ENCODE data around the gene SGK2. TPM values are rescaled to one million over a fixed set of nuclear protein-coding genes. Genes with fewer than 3 reads are reported as not detected.

Gene SGK2
- total RNA-seq, 1 experiment from 2014 or later, result 45.6 TPM

- Mint-ChIP-seq H3K4me1 (ENCODE audit: low read depth, unreplicated experiment) (peaks cover 1% of the 10 kb centered on the region), H3K27me3 (ENCODE audit: unreplicated experiment) (no peaks in the 10 kb centered on the region), H3K9me3 (ENCODE audit: low read depth, unreplicated experiment) (no peaks in the 10 kb centered on the region), H3K27ac (ENCODE audit: unreplicated experiment) (no peak overlapping the region), H3K36me3 (ENCODE audit: insufficient read depth, unreplicated experiment) (peaks cover 35% of the 10 kb centered on the region), H3K4me3 (ENCODE audit: low read depth, unreplicated experiment) (no peak overlapping the region)
- no peak for TF ChIP-seq CTCF (IDR thresholded peaks at IDR 0.05; ENCODE audit: unreplicated experiment)
- no peak for DNase-seq
- intact Hi-C loops (cut with micrococcal nuclease; ENCODE audit: unreplicated experiment), result loop anchor here (5.0 kb wide), 1 partner anchor 546 kb away; no protein-coding TSS in a partner anchor
- CTCF ChIA-PET, result interaction anchor here (0.5 to 1.8 kb wide), 3 partner anchors 23 to 605 kb away, joined by 3 to 8 read pairs (median 5); partner anchors contain the start of gene SGK2
- BruUV-seq (replicated peaks), result no TSS peak
Observed at GRCh38 chr20:43536041-43536816, 22.6 kb upstream of the SGK2 start.

GRCh38 chr20:43536817-43537440, 21.9 kb upstream of the SGK2 start:
- Mint-ChIP-seq H3K4me3 (ENCODE audit: low read depth, unreplicated experiment) (no peak overlapping the region), H3K27me3 (ENCODE audit: unreplicated experiment) (no peaks in the 10 kb centered on the region), H3K36me3 (ENCODE audit: insufficient read depth, unreplicated experiment) (peaks cover 35% of the 10 kb centered on the region), H3K9me3 (ENCODE audit: low read depth, unreplicated experiment) (no peaks in the 10 kb centered on the region), H3K27ac (ENCODE audit: unreplicated experiment) (no peak overlapping the region), H3K4me1 (ENCODE audit: low read depth, unreplicated experiment) (no peaks in the 10 kb centered on the region)
- intact Hi-C loops (cut with micrococcal nuclease; ENCODE audit: unreplicated experiment), result loop anchor here (5.0 kb wide), 1 partner anchor 545 kb away; no protein-coding TSS in a partner anchor
- BruUV-seq (replicated peaks), result no TSS peak
- CTCF ChIA-PET, result interaction anchor here (0.5 to 1.8 kb wide), 3 partner anchors 22 to 212 kb away, joined by 5 to 8 read pairs (median 5); partner anchors contain the start of gene SGK2
- TF ChIP-seq CTCF (IDR thresholded peaks at IDR 0.05; ENCODE audit: unreplicated experiment), result no peak
- no peak for DNase-seq

GRCh38 chr20:43537921-43538877, 20.6 kb upstream of the SGK2 start:
- Mint-ChIP-seq H3K4me3 (ENCODE audit: low read depth, unreplicated experiment) (no peak overlapping the region), H3K9me3 (ENCODE audit: low read depth, unreplicated experiment) (no peaks in the 10 kb centered on the region), H3K4me1 (ENCODE audit: low read depth, unreplicated experiment) (no peaks in the 10 kb centered on the region), H3K36me3 (ENCODE audit: insufficient read depth, unreplicated experiment) (peaks cover 42% of the 10 kb centered on the region), H3K27me3 (ENCODE audit: unreplicated experiment) (no peaks in the 10 kb centered on the region), H3K27ac (ENCODE audit: unreplicated experiment) (no peak overlapping the region)
- peak; percentile 97 for TF ChIP-seq CTCF (IDR thresholded peaks at IDR 0.05; ENCODE audit: unreplicated experiment)
- CTCF ChIA-PET, result interaction anchor here (0.6 to 1.6 kb wide), 14 partner anchors 11 to 155 kb away, joined by 3 to 23 read pairs (median 6); partner anchors contain the start of genes IFT52, MYBL2 and SGK2
- intact Hi-C loops (cut with micrococcal nuclease; ENCODE audit: unreplicated experiment), result loop anchor here (1.0 to 5.0 kb wide), 4 partner anchors 18 to 544 kb away; partner anchors contain the start of gene IFT52
- no TSS peak for BruUV-seq (replicated peaks)
- peak; percentile 82 for DNase-seq

All from Calu3 (cell line).